Measurements from ENCODE around the gene SLC7A7.
"Not testable (repeated sequence)": the region's sequence is repeated elsewhere in the genome, so short reads cannot be mapped to it uniquely, and the experiment has no call there.

Gene SLC7A7

GRCh38 chr14:22786685-22787084 is 28.6 kb downstream of the SLC7A7 start:
- DNase-seq, result no peak

GRCh38 chr14:22781301-22781991 is 33.8 kb downstream of the SLC7A7 start:
- peak; percentile 11 for DNase-seq

GRCh38 chr14:22780941-22781300 is 34.3 kb downstream of the SLC7A7 start:
- DNase-seq, result no peak

- DNase-seq, result no peak
Observed at GRCh38 chr14:22780105-22780679, 35.0 kb downstream of the SLC7A7 start.

GRCh38 chr14:22778084-22778483 is 37.2 kb downstream of the SLC7A7 start:
- no peak for DNase-seq

- DNase-seq, result not testable (repeated sequence)
Observed at GRCh38 chr14:22776849-22777248, 38.4 kb downstream of the SLC7A7 start.

- no peak for DNase-seq
Observed at GRCh38 chr14:22776215-22776614, 39.0 kb downstream of the SLC7A7 start.

GRCh38 chr14:22774011-22774706 is 41.1 kb downstream of the SLC7A7 start:
- DNase-seq, result no peak

GRCh38 chr14:22773162-22774010 is 41.8 kb downstream of the SLC7A7 start:
- DNase-seq, result no peak

GRCh38 chr14:22772725-22773124 is 42.5 kb downstream of the SLC7A7 start:
- DNase-seq, result no peak

GRCh38 chr14:22770481-22771187 is 44.6 kb downstream of the SLC7A7 start:
- no peak for DNase-seq

GRCh38 chr14:22769369-22769768 is 45.9 kb downstream of the SLC7A7 start:
- no peak for DNase-seq

- no peak for DNase-seq
Observed at GRCh38 chr14:22768947-22769346, 46.3 kb downstream of the SLC7A7 start.

GRCh38 chr14:22767323-22767589 is 48.0 kb downstream of the SLC7A7 start:
- DNase-seq, result no peak

GRCh38 chr14:22766457-22767322 is 48.5 kb downstream of the SLC7A7 start, which contains the start of gene OXA1L:
Gene OXA1L, plus strand, starts transcription at chr14:22766688. Its CDS starts 14 bp downstream, at chr14:22766702.
- peak; percentile 98 for DNase-seq

- no peak for DNase-seq
Observed at GRCh38 chr14:22764382-22764781, 50.9 kb downstream of the SLC7A7 start.

GRCh38 chr14:22761734-22762133 is 53.5 kb downstream of the SLC7A7 start:
- DNase-seq, result no peak

- not testable (repeated sequence) for DNase-seq
Observed at GRCh38 chr14:22757972-22758650, 57.1 kb downstream of the SLC7A7 start.

- no peak for DNase-seq
Observed at GRCh38 chr14:22753586-22753985, 61.6 kb downstream of the SLC7A7 start.

- DNase-seq, result no peak
Observed at GRCh38 chr14:22752422-22752821, 62.8 kb downstream of the SLC7A7 start.

GRCh38 chr14:22748631-22749068 is 66.6 kb downstream of the SLC7A7 start:
- DNase-seq, result no peak

All from fibroblast of skin of back (primary cell).